Urothelium cell line (cell line): ENCODE measurements around the gene WASF1.
"Not testable (repeated sequence)": the region's sequence is repeated elsewhere in the genome, so short reads cannot be mapped to it uniquely, and the experiment has no call there.

ENCODE experiments used
- DNase-seq: peaks from one replicate; pipeline ENCODE4 v3.0.0; 2011; ENCODE audit warnings: low spot score, mixed read lengths
- FAIRE-seq: peaks from 2 replicates; lab custom pipeline; 2011; peaks lifted over from hg19 to GRCh38; lab: Jason Lieb, UNC

WASF1 gene

DNA sequence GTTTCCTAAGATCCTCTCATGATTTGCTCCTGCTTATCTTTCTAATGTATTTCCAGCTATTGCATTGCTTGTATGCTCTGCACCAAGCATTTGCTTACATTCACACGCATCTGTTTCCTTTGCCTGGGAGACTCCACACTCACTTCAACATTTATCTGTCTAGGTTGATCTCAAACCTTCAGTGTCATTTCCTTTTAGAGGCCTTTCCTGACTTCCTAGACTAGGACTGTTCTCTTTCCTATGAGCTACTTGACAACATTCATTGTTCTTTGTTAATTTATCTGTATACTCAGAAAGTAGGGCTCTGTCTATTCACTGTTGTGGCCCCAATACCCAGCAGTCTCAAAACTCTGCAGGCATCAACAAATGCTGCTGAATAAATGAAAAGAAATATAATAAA lies 84.4 kb downstream of the WASF1 start:
- DNase-seq (no peak), FAIRE-seq (no peak)

DNA sequence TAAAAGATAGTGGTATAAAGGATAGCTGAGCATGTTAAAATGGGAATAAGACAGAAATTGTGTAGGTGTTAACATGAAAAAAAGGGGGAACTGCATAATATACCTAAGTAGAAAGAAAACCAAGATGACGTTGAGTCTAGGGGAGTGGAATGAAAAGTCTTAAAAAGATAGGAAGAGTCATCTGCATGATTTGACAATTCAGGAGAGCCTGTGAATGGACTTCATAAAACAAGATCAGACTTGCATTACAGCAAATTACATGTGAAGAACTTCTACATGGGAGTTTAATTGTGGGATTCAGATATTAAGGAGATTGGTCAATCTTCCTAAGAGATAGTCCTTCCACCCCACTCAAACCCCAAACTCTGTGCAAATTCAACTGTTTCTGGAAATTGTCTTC lies 85.5 kb downstream of the WASF1 start:
- no peak for FAIRE-seq
- DNase-seq = no peak

DNA sequence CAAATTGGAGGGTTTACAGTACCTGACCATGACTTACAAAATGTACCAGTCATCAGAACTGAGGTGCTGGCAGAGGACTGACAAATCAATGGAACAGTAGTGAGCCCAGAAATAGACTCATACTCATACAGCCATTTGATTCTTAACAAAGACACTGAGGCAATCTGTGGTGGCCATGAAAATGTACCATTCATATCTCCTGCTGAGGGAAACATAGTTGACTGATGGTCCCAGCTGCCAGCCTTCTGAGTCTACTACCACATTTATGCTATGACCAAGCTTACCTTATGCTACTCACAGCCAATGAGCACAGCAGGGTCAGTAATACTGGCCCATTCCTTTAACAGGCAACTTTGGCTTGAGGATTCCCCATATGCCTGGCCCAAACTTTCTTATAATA lies 88.6 kb downstream of the WASF1 start:
- FAIRE-seq (no peak), DNase-seq (no peak)

DNA sequence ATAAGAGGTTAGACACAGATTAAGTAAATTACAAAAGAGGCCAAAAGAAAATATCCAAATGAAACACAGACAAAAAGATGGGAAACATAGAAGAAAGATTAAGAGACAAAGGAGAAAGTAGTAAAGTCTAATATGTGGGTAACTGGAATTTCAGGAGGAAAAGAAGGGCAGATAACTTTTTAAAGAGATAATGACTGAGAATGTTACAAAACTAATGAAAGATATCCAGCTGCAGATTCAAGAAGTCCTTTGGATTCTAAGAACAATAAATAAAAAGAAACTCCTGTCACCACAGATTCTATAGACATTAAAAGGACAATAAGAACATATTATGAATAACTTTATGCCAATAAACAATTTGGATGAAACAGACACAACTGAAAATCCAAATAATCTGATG lies 90.1 kb downstream of the WASF1 start:
- DNase-seq = no peak
- no peak for FAIRE-seq

DNA sequence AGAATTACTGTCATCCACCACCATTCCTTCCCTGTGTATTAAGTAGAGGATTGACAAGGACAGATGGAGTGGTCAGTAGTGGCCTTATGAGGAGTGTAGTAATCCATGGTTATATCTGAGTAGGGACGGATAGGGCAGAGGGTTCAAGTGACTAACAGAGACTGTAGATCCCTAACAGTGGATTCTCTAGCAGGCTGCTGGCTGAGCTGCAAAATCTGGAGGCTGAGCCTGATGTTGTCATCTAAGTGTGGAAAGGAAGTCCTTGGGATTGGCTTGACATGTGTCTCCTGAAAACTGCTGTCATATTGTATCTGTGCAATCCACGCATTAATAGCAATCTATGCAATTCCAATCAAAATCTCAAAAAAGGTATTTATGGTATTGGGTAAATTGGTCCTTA lies 94.2 kb downstream of the WASF1 start:
- DNase-seq = no peak
- FAIRE-seq = no peak

DNA sequence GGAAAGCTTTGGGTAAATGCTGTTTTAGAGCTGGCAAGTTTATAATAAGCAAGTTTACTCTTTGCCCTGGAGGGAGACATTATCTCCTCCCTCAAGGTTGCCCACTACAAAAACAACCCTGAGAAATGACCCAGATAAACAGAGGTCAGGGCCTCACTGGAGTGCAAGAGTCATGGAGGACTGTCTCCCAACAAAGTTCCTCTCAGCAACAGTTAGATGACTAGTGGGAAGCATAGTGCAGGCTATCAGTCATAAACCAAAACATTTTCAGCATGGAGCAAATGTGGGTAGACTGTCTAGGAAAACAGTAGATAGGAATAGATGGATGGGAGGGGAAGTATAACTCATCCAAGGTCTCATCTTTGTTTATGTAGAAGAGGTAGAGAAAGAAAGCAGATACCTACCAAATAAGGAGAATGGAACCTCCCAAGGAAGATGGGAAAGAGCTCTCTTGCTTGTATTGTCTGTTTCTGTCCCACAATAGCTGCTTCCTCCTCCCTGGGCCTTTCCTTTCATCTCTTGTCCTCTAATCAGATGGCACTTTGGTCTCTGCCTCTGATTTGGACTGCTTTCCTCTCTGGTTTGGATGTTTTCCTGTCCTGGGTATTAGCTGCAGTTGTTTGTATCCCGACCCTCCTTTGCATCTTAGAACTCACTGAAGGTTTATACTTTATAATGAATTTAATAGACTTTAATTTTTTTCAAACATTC lies 95.4 kb downstream of the WASF1 start:
- FAIRE-seq = no peak
- no peak for DNase-seq

DNA sequence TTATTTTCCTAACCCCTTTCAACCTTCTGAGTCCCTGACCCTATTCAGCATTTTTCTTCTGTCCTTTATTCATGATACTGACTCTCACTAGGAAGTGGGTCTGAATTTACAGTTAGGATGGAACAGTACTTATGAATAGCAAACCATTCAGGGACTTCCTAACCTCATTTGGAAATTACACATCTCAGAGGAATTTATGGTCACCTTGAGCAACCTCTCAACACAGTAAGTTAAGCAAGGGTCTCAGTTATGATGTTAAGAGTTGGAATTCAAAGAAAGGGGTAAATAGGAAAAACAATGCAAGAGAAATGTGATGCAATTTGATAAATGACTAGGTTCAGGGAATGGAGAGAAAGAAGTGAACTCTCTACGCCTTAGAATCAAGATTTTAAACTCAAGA lies 104.1 kb downstream of the WASF1 start:
- FAIRE-seq (no peak), DNase-seq (no peak)

DNA sequence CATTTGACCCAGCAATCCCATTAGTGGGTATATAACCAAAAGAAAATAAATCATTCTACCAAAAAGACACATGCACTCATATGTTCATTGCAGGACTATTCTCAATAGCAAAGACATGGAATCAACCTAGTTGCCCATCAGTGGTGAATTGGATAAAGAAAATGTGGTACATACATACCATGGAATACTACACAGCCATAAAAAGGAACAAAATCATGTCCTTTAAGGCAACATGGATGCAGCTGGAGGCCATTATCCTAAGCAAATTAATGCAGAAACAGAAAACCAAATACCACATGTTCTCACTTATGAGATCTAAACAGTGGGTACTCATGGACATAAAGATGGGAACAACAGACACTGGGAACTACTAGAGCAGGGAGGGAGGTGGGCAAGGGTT lies 106.0 kb downstream of the WASF1 start:
- FAIRE-seq, DNase-seq: not testable (repeated sequence)

DNA sequence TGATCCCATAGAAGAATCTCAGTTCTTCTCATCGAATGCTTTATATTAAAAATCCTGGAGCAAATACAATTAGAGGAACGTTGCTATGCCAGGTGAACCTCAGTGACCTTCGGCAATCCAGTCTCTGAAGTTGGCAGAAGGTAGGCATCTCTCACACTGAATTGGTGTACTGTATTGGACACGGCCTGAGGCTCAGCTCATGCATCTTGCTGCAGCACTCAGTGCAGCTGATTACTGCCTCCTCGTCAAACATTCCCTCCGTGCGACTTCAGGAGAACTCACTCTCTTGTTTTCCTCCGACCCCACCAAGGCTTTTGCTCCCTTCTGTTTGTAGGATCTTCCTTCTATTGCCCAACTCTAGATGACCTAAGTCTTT lies 110.9 kb downstream of the WASF1 start:
- FAIRE-seq (no peak), DNase-seq (no peak)

DNA sequence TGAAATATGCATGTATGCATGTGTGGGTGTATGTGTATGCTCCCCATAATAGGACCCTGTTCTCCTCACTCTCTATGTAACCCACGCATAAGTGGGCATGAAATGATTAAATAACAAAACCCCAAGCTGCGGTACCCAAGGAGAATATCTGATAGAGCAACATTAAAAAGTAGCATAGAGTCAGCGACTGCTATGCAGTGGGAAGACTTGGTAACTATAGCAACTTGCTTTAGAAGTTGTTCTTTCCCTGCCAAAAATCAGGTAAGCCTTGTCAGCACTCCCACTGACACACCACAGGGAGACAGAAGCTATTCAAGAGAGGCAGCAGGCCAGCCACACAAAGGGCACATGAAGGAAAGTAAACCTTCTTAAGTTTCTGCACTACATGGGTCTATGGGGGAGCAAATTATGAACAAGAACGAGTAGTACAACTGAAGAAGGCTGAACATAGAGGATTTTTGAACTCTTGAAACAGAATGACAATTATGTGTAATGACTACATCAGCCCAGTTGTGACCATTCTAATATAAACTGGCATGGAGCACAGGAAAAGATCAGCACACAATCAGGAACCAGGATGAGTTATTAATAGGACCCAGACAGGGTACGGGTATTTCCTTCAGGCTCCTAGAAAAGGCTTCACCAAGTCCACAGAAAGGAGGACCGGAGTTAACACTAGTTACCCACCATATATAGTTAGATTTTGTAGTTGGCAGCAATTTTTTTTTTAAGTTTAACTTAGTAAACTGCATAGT lies 111.5 kb downstream of the WASF1 start:
- DNase-seq (no peak), FAIRE-seq (no peak)

DNA sequence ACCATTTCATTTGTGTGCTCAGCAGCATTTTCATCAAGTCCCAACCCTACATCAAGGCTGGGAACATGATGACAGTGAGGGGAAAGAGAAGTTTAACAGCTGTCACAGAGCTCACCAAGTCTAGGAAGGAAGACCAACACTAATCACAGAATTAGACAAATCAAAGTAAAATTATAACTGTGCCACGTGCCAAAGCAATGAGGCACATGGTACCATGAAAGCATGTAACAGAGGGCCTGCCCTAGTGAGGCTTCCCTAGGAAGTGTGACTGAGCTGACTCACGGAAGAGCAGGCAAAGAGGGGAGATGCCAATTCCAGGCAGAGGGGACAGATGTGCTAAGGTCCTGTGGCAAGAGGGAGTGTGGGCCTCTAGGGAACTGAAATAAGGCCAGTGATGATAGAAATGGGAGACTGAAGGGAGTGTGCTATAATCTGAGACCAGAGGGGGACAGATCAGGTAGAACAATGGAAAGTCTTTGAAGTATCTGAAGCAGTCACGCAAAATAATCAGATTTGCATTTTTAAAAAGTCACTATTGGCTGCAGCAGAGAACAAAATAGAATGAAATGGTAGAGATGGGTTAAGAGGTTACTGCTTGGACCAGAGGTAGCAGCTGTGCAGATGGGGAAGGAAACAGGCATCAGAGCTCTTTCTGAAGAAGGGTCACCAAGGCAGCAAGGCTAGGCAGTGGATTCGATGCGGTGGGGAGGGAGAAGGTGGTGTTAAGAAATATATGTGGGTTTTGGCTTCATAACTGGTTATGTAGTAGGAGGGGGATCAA lies 114.5 kb downstream of the WASF1 start:
- DNase-seq (no peak), FAIRE-seq (no peak)

DNA sequence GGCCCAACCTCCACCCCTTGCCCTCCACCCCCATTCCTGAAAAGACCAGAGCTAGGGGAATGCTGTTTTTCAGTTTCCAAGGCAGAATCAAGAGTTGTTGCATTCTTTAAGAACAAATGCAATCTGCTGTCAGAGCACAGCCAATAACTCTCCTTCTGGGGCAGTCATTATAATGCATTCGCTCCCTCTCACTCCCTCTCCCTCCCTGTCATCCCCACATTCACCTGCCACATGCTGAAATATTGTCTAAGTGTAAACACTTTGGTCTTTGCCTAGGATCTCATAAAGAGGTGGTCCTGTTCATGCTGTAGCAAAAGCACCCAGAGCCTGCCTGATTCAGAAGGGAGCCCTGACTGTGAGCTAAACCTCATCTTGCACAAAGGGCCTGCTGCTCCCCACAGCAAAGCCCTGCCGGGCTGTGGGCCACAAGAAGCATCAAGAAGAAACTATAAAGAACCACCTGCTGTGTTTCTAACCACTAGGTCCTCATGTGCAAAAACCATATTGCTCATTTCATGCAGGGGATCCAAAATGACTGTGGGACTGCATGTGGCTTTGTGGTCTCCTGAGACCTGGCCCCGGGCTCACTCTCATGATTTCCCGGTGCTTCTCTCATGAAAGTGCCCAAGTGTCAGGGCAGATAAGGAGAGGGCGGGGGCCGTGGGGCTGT lies 115.7 kb downstream of the WASF1 start:
- FAIRE-seq = no peak
- no peak for DNase-seq

DNA sequence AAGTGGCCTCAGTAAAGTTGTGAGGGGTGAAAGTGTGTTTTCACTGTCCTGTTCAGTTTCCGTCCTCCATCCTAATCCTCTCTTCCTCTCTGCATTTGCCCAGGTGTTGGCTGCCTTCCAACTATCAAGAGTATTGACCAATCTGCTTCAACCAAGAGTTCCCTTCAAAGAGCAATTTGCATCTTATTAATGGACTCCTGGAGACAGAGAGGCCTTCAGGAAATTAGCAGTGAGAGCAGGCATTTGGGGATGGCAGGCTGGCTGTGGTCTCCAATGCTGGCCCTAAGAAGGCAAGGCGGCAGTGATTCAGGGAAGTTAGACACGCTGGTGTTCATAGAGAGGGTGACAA lies 124.1 kb downstream of the WASF1 start:
- DNase-seq = no peak
- FAIRE-seq = no peak

DNA sequence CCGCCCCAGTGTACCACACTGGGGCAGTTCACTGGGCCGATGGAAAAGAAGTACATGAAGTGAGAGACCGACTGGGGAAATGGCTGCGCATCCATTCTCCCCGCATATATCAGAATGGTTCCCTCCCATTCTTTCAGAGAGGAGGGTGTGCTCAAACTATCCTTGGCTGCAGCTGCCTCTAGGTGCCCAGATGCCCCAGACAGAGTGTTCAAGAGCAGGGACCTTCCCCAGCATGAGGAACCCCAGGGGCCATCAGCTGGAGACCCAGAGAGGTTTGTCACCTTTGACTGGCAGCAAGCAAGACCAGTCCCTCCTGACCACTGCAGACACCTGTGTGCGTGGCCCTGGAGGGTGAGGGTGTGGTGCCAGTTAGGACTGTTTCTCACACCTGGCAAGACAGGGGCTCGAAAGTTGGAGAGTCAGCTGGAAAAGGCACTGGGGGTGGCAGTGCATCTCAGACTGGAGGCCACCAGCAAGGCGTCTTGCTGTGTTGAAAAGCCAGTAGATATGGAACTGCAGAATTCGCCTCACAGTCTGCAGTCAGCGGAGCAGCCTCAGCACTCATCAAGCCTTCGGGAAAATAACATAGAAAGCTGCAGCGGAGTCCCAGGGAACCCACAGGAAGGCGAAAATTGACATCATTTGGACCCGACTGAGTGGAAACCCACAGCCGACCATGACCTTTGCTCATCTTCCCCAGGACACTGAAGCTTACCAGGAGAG lies 124.6 kb downstream of the WASF1 start:
- FAIRE-seq = no peak

DNA sequence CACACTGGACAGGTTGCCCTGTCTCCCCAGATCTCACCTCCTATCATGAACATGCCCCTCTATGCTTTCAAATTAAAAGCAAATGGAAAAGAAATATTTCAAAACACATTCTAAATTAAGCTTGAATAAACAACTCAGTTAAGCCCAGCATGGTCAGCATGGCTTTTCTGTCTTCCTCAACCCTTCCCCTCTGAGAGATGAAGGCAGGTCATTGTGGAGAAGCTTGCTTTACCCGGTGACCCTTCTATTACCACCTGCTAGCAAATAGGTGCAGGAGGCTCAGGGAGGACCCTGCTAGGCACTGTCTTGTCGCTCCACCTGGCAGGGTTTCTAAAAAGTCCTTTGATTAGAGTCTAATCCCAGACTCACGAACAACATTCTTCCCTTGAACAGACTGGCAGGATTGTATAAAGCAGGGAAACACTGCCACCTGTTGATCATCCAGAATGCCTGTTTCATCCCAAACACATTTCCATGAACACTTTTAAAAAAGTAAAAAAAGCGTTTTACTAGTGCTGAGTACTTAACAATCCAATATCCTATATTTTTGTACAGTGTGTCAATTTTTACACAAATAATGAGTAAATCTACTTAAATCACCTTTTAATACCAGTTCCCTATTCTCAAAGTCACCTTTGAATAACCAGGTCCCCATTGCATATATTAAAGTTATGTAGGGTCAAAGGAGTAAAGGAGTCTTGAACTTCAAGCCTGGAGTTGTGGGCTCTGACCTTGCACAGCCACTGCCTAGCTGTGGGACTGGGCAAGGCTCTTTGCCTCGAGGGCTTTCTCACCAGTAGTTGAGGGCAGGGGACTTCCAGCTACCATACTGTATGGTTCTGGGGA lies 125.9 kb downstream of the WASF1 start:
- peak; percentile 45 for DNase-seq

More for the DNA sequence above, 124.6 kb downstream of the WASF1 start:
- DNase-seq = no peak

DNA sequence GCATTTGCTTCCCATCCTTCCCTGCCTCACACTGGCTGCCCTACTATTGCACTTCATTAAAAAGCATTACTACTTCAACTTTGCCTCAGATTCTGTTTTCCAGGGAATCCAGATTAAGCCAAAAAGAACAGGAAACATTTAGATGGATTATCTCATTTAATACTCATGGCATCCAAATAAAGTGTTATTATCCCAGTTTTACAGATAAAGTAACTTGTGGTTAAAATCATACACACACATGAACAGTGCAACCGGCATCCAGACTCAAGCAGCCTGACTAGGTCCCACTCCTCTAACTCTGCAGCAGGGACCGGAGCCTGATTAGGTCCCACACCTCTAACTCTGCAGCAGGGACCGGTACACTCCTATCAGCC lies 129.0 kb downstream of the WASF1 start:
- DNase-seq (no peak), FAIRE-seq (no peak)

More for the DNA sequence above, 125.9 kb downstream of the WASF1 start:
- FAIRE-seq = no peak
